Nephron (organoid): Measurements from ENCODE around the gene ILKAP.

Source experiments
- H3K27ac Mint-ChIP-seq, 3 experiments: 2 replicates each; pipeline ENCODE4 v1.8.0; 2020; ENCODE audit warnings: mixed read lengths in 3 of 3, mild to moderate bottlenecking in 2 of 3, moderate library complexity in 1 of 3
- H3K27me3 Mint-ChIP-seq: 2 replicates; pipeline ENCODE4 v1.8.0; 2021; ENCODE audit warnings: low read depth, mild to moderate bottlenecking, moderate library complexity, mixed read lengths
- H3K36me3 Mint-ChIP-seq: 2 replicates; pipeline ENCODE4 v1.8.0; 2020; ENCODE audit warnings: low read depth, mixed read lengths
- H3K4me1 Mint-ChIP-seq: 2 replicates; pipeline ENCODE4 v1.8.0; 2020; ENCODE audit warnings: mixed read lengths
- H3K4me3 Mint-ChIP-seq, 3 experiments: 2 replicates each; pipeline ENCODE4 v1.8.0; 2020; ENCODE audit warnings: mild to moderate bottlenecking in 3 of 3, mixed read lengths in 3 of 3, moderate library complexity in 2 of 3
- H3K9me3 Mint-ChIP-seq: 2 replicates; pipeline ENCODE4 v1.8.0; 2020; ENCODE audit warnings: mixed read lengths
- TF ChIP-seq, protein P1 (sequence below), 3 experiments: fragments of 200-600 bp; sonication (generic); IDR thresholded peaks; one replicate each; pipeline ENCODE4 v1.5.0; 2021; ENCODE audit warnings: antibody characterized with exemption in 3 of 3; ENCODE audit not compliant: unreplicated experiment in 3 of 3

Gene ILKAP

DNA sequence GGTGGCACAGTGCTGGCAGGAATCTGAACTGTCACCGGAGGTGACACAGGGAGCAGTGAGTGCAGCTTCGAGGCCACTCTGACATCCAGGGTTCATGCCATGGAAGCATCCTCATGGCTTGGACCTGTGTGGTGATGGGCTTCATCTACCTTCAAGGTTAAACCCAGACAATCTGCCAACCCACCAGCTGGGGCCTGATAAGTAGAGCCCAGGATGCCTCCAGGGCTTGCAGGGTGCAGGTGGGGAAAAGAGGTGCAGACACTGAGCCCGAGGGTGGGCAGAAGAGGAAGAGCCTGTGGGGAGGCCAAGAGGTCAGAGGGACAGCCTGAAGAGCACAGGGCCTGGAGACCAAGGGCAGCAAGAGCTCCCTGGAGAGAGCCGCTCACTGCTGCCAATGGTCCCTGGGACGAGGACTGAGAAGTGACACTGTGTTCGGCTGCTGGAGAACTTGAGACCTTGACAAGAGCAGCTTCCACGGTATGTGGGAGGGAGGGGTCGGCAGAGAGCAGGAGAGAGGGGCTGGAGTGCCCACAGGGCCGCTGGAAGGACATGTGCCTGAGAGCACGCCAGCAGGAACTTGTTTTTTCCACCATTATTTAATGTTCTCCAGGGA, 44.5 kb upstream of the ILKAP start:
- Mint-ChIP-seq H3K4me1 (peaks cover 50% of the 10 kb centered on the region), H3K27me3 (peaks cover 3% of the 10 kb centered on the region), H3K4me3 (no peak overlapping the region), H3K9me3 (no peaks in the 10 kb centered on the region), H3K27ac (no peak overlapping the region), H3K36me3 (peaks cover 24% of the 10 kb centered on the region)
- TF ChIP-seq, protein P1, sequence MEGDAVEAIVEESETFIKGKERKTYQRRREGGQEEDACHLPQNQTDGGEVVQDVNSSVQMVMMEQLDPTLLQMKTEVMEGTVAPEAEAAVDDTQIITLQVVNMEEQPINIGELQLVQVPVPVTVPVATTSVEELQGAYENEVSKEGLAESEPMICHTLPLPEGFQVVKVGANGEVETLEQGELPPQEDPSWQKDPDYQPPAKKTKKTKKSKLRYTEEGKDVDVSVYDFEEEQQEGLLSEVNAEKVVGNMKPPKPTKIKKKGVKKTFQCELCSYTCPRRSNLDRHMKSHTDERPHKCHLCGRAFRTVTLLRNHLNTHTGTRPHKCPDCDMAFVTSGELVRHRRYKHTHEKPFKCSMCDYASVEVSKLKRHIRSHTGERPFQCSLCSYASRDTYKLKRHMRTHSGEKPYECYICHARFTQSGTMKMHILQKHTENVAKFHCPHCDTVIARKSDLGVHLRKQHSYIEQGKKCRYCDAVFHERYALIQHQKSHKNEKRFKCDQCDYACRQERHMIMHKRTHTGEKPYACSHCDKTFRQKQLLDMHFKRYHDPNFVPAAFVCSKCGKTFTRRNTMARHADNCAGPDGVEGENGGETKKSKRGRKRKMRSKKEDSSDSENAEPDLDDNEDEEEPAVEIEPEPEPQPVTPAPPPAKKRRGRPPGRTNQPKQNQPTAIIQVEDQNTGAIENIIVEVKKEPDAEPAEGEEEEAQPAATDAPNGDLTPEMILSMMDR (IDR thresholded peaks at IDR 0.05; ENCODE audit: unreplicated experiment in 3 of 3), result no peak

DNA sequence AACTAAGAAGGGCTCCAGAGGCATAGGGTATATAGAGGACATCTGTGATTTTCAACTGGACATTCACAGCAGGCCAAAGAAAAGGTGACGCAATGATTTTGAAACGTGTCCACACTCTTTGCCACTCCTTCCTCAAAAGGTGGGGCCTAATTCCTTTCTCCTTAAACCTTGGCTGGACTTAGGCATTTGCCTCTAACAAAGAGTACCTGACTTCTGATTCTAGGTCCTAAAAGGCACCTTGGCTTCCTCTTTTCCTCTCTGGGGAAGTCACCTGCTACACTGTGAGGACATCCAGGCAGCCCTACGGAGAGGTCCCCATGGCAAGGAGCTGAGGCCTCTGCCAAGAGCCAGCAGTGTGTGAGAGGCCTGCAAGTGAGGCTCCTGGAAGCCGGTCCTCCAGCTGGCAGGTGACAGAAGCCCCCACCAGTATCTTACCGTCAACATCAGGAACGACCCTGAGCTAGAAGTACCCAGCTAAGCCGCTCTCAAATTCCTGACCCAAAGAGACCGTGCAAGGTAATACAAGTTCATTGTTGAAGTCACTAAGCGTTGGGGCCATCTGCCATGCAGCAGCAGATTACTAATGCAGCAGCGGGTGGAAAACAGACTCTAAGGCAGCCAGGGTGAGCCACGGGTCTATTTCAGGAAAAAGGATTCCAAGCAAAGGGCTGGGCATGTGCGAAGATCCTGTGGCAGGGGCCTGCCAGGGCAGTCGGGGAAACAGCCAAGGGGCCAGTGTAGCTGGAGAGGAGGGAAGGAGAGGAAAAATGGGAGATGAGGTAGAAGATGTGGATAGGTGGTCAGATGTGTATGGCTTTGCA, 43.7 kb upstream of the ILKAP start:
- Mint-ChIP-seq H3K27me3 (peaks cover 3% of the 10 kb centered on the region), H3K36me3 (peaks cover 24% of the 10 kb centered on the region), H3K4me3 (no peak overlapping the region), H3K27ac (peak overlapping the region in 1 of 3 experiments; percentile 46), H3K4me1 (peaks cover 57% of the 10 kb centered on the region), H3K9me3 (no peaks in the 10 kb centered on the region)
- TF ChIP-seq, protein P1 (IDR thresholded peaks at IDR 0.05; ENCODE audit: unreplicated experiment in 3 of 3), result no peak

DNA sequence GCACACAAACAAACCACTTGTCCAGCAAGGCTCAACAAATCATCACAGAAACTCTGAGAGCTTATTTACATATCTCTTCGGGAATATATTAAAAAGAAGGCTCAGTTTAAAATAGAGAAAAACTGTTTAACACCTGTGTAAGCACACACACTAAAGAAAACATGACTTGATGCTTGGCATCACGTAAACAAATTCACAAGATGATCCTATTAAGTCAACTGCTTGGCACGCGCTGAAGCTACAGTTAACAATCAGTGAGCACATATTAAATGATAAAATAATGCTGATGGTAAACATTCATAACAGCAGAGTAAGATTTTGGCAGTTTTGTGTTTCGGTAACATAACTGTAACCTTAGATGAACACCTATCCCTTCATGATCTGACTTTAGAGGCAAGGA, 40.7 kb upstream of the ILKAP start:
- Mint-ChIP-seq H3K36me3 (peaks cover 24% of the 10 kb centered on the region), H3K4me1 (peaks cover 44% of the 10 kb centered on the region), H3K27ac (no peak overlapping the region), H3K9me3 (no peaks in the 10 kb centered on the region), H3K27me3 (peaks cover 7% of the 10 kb centered on the region), H3K4me3 (no peak overlapping the region)
- TF ChIP-seq, protein P1 (IDR thresholded peaks at IDR 0.05; ENCODE audit: unreplicated experiment in 3 of 3), result no peak

DNA sequence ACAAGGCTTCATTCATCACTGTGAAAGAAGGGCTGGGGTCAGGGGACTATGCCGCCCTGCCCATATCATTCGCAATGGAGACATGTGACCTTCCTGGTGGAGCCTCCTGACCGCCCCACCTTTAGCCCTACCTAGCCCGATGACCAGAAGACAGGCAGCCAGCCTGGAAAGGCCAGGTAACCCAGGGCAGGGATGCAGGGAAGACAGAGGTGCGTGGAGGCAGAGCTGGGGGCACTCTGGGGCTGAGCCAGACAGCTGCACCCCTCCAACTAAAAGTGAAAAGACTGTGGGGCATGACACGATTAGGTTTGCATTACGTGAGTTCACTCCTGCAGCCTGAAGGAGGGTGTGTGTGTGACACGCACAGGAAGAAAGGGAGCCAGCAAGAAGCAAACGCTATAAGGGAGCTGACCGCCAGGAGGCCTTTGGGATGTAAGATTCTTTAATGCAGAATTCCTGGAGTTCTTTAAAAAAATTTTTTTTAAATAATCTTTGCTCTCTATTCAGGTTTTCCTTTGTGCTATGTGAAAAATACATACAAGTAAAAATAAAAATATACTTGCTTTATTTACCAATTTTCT, 40.1 kb upstream of the ILKAP start:
- TF ChIP-seq, protein P1 (IDR thresholded peaks at IDR 0.05; ENCODE audit: unreplicated experiment in 3 of 3), result peak in 2 of 3 experiments; percentile 28 to 35
- Mint-ChIP-seq H3K9me3 (no peaks in the 10 kb centered on the region), H3K27ac (peak overlapping the region in 2 of 3 experiments; percentile 72), H3K4me1 (peaks cover 44% of the 10 kb centered on the region), H3K4me3 (peak overlapping the region in 2 of 3 experiments; percentile 25 to 34), H3K27me3 (peaks cover 7% of the 10 kb centered on the region), H3K36me3 (peaks cover 24% of the 10 kb centered on the region)

DNA sequence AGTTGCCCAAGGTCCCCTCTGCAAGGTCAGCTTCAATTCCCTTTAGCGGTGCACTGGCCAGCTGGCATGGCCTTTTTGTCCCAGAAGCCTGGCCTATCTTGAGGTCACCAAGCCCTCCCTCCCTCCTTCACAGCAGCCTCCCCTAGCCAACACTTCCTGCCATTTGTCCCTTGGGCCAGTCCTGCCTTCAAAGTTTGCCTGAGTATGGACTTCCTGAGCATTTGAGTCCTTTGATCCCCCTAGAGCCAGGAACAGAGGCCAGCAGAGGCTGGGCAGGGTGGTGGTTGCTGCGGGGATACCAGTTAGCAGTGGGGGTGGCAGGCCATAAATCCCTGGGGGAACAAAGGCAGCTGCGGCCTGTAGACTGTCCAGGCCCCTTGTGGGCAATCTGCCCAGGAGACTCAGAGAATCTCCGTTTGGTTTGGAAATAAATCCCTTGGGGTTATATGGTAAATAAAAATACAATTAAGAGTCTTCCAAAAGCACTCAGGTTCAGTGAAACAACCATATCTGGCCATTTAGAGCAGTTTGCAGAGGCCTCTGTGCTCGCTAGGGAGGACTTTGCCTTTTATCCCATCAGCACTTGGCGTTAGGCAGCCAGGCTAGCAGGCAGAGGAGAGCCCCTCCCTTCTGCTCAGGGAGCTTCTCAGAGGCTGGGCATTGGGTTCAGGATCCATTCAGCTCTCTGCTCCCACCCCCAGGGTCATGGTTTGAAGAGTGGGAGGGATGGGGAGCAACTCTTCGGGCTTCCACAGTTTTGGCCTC, 39.4 kb upstream of the ILKAP start:
- Mint-ChIP-seq H3K9me3 (no peaks in the 10 kb centered on the region), H3K4me1 (peaks cover 40% of the 10 kb centered on the region), H3K36me3 (peaks cover 20% of the 10 kb centered on the region), H3K4me3 (peak overlapping the region; percentile 6 to 67 (median 32)), H3K27ac (peak overlapping the region; percentile 45 to 72 (median 72)), H3K27me3 (peaks cover 13% of the 10 kb centered on the region)
- TF ChIP-seq, protein P1 (IDR thresholded peaks at IDR 0.05; ENCODE audit: unreplicated experiment in 3 of 3), result no peak
